Measurements from ENCODE around the gene SGPP1.
A peak's percentile ranks its signal among the peaks of the same experiment; 100 is the strongest.

Gene SGPP1

DNA sequence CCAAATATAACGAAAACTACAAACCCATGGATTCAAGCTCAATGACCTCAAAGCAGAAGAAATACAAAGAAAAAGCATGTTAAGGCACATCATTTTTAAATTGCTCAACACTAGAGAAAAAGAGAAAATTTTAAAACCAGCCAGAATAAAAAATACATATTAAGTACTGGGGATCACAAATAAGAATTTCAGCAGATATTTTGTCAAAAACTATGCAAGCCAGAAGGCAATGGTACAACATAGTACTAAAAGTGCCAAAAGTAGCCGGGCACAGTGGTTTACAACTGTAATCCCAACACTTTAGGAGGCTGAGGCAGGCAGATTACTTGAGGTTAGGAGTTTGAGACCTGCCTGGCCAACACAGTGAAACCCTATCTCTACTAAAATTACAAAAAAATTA, 10.2 kb downstream of the SGPP1 start (continued):
- TF ChIP-seq, protein P1, sequence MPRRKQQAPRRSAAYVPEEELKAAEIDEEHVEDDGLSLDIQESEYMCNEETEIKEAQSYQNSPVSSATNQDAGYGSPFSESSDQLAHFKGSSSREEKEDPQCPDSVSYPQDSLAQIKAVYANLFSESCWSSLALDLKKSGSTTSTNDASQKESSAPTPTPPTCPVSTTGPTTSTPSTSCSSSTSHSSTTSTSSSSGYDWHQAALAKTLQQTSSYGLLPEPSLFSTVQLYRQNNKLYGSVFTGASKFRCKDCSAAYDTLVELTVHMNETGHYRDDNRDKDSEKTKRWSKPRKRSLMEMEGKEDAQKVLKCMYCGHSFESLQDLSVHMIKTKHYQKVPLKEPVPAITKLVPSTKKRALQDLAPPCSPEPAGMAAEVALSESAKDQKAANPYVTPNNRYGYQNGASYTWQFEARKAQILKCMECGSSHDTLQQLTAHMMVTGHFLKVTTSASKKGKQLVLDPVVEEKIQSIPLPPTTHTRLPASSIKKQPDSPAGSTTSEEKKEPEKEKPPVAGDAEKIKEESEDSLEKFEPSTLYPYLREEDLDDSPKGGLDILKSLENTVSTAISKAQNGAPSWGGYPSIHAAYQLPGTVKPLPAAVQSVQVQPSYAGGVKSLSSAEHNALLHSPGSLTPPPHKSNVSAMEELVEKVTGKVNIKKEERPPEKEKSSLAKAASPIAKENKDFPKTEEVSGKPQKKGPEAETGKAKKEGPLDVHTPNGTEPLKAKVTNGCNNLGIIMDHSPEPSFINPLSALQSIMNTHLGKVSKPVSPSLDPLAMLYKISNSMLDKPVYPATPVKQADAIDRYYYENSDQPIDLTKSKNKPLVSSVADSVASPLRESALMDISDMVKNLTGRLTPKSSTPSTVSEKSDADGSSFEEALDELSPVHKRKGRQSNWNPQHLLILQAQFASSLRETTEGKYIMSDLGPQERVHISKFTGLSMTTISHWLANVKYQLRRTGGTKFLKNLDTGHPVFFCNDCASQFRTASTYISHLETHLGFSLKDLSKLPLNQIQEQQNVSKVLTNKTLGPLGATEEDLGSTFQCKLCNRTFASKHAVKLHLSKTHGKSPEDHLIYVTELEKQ (tag by site-specific recombination; IDR thresholded peaks at IDR 0.05; ENCODE audit: borderline replicate concordance) = peak; percentile 74; the same call in 1 of the 2 replicates
- peak; percentile 52; the same call in 1 of the 2 replicates for TF ChIP-seq ZNF549 (tag by site-specific recombination; IDR thresholded peaks at IDR 0.05)
- no peak for TF ChIP-seq ZNF423 (tag by site-specific recombination; IDR thresholded peaks at IDR 0.05)
- peak; percentile 63; the same call in 1 of the 2 replicates for TF ChIP-seq ZNF610 (tag by site-specific recombination; IDR thresholded peaks at IDR 0.05; ENCODE audit: borderline replicate concordance)
- no peak for TF ChIP-seq ZNF596 (tag by site-specific recombination; IDR thresholded peaks at IDR 0.05)
- TF ChIP-seq TCF7L2 (IDR thresholded peaks at IDR 0.05; ENCODE audit: borderline replicate concordance, low read depth, low read length) = no peak
- TF ChIP-seq HOXA7 (CRISPR knock-in tag; IDR thresholded peaks at IDR 0.05; ENCODE audit: borderline replicate concordance) = no peak
- no peak for TF ChIP-seq ZSCAN23 (tag by site-specific recombination; IDR thresholded peaks at IDR 0.05)
- TF ChIP-seq, protein P2, sequence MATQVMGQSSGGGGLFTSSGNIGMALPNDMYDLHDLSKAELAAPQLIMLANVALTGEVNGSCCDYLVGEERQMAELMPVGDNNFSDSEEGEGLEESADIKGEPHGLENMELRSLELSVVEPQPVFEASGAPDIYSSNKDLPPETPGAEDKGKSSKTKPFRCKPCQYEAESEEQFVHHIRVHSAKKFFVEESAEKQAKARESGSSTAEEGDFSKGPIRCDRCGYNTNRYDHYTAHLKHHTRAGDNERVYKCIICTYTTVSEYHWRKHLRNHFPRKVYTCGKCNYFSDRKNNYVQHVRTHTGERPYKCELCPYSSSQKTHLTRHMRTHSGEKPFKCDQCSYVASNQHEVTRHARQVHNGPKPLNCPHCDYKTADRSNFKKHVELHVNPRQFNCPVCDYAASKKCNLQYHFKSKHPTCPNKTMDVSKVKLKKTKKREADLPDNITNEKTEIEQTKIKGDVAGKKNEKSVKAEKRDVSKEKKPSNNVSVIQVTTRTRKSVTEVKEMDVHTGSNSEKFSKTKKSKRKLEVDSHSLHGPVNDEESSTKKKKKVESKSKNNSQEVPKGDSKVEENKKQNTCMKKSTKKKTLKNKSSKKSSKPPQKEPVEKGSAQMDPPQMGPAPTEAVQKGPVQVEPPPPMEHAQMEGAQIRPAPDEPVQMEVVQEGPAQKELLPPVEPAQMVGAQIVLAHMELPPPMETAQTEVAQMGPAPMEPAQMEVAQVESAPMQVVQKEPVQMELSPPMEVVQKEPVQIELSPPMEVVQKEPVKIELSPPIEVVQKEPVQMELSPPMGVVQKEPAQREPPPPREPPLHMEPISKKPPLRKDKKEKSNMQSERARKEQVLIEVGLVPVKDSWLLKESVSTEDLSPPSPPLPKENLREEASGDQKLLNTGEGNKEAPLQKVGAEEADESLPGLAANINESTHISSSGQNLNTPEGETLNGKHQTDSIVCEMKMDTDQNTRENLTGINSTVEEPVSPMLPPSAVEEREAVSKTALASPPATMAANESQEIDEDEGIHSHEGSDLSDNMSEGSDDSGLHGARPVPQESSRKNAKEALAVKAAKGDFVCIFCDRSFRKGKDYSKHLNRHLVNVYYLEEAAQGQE (tag by site-specific recombination; IDR thresholded peaks at IDR 0.05) = no peak
- peak; percentile 94 for TF ChIP-seq SETDB1 (IDR thresholded peaks at IDR 0.05; ENCODE audit: insufficient read length, low read length)
- TF ChIP-seq, protein P3, sequence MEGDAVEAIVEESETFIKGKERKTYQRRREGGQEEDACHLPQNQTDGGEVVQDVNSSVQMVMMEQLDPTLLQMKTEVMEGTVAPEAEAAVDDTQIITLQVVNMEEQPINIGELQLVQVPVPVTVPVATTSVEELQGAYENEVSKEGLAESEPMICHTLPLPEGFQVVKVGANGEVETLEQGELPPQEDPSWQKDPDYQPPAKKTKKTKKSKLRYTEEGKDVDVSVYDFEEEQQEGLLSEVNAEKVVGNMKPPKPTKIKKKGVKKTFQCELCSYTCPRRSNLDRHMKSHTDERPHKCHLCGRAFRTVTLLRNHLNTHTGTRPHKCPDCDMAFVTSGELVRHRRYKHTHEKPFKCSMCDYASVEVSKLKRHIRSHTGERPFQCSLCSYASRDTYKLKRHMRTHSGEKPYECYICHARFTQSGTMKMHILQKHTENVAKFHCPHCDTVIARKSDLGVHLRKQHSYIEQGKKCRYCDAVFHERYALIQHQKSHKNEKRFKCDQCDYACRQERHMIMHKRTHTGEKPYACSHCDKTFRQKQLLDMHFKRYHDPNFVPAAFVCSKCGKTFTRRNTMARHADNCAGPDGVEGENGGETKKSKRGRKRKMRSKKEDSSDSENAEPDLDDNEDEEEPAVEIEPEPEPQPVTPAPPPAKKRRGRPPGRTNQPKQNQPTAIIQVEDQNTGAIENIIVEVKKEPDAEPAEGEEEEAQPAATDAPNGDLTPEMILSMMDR (tag by site-specific recombination; IDR thresholded peaks at IDR 0.05) = no peak
- no peak for TF ChIP-seq ZNF623 (tag by site-specific recombination; IDR thresholded peaks at IDR 0.05)
- TF ChIP-seq ZNF660 (tag by site-specific recombination; IDR thresholded peaks at IDR 0.05) = no peak
- TF ChIP-seq, protein P4, sequence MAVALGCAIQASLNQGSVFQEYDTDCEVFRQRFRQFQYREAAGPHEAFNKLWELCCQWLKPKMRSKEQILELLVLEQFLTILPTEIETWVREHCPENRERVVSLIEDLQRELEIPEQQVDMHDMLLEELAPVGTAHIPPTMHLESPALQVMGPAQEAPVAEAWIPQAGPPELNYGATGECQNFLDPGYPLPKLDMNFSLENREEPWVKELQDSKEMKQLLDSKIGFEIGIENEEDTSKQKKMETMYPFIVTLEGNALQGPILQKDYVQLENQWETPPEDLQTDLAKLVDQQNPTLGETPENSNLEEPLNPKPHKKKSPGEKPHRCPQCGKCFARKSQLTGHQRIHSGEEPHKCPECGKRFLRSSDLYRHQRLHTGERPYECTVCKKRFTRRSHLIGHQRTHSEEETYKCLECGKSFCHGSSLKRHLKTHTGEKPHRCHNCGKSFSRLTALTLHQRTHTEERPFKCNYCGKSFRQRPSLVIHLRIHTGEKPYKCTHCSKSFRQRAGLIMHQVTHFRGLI (tag by site-specific recombination; IDR thresholded peaks at IDR 0.05) = no peak
- TF ChIP-seq ZNF248 (tag by site-specific recombination; IDR thresholded peaks at IDR 0.05) = no peak
- no peak for TF ChIP-seq ZNF585B (tag by site-specific recombination; IDR thresholded peaks at IDR 0.05)
- no peak for TF ChIP-seq SCRT1 (tag by site-specific recombination; IDR thresholded peaks at IDR 0.05; ENCODE audit: borderline replicate concordance)
- TF ChIP-seq ZNF324 (tag by site-specific recombination; IDR thresholded peaks at IDR 0.05) = no peak
- TF ChIP-seq, protein P5, sequence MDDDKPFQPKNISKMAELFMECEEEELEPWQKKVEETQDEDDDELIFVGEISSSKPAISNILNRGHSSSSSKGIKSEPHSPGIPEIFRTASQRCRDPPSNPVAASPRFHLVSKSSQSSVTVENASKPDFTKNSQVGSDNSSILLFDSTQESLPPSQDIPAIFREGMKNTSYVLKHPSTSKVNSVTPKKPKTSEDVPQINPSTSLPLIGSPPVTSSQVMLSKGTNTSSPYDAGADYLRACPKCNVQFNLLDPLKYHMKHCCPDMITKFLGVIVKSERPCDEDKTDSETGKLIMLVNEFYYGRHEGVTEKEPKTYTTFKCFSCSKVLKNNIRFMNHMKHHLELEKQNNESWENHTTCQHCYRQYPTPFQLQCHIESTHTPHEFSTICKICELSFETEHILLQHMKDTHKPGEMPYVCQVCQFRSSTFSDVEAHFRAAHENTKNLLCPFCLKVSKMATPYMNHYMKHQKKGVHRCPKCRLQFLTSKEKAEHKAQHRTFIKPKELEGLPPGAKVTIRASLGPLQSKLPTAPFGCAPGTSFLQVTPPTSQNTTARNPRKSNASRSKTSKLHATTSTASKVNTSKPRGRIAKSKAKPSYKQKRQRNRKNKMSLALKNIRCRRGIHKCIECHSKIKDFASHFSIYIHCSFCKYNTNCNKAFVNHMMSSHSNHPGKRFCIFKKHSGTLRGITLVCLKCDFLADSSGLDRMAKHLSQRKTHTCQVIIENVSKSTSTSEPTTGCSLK (tag by site-specific recombination; IDR thresholded peaks at IDR 0.05) = no peak
- TF ChIP-seq, protein P6, sequence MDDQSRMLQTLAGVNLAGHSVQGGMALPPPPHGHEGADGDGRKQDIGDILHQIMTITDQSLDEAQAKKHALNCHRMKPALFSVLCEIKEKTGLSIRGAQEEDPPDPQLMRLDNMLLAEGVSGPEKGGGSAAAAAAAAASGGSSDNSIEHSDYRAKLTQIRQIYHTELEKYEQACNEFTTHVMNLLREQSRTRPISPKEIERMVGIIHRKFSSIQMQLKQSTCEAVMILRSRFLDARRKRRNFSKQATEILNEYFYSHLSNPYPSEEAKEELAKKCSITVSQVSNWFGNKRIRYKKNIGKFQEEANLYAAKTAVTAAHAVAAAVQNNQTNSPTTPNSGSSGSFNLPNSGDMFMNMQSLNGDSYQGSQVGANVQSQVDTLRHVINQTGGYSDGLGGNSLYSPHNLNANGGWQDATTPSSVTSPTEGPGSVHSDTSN (CRISPR knock-in tag; IDR thresholded peaks at IDR 0.05) = no peak
- TF ChIP-seq, protein P7, sequence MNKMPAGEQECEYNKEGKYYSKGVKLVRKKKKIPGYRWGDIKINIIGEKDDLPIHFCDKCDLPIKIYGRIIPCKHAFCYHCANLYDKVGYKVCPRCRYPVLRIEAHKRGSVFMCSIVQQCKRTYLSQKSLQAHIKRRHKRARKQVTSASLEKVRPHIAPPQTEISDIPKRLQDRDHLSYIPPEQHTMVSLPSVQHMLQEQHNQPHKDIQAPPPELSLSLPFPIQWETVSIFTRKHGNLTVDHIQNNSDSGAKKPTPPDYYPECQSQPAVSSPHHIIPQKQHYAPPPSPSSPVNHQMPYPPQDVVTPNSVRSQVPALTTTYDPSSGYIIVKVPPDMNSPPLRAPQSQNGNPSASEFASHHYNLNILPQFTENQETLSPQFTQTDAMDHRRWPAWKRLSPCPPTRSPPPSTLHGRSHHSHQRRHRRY (tag by site-specific recombination; IDR thresholded peaks at IDR 0.05) = no peak
- TF ChIP-seq ZNF121 (tag by site-specific recombination; IDR thresholded peaks at IDR 0.05) = no peak
- TF ChIP-seq TRIM28 (IDR thresholded peaks at IDR 0.05; ENCODE audit: borderline replicate concordance, low read length) = no peak
- no peak for TF ChIP-seq KLF16 (tag by site-specific recombination; IDR thresholded peaks at IDR 0.05)
- no peak for TF ChIP-seq ZNF747 (tag by site-specific recombination; IDR thresholded peaks at IDR 0.05)
- no peak for TF ChIP-seq ZNF266 (tag by site-specific recombination; IDR thresholded peaks at IDR 0.05; ENCODE audit: low read depth)

All from HEK293 (cell line).